Measurements from ENCODE around the gene CTXND1. TPM values are rescaled to one million over a fixed set of nuclear protein-coding genes. Genes with fewer than 3 reads are reported as not detected.
A peak's percentile ranks its signal among the peaks of the same experiment; 100 is the strongest.

CTXND1 gene
- total and polyA plus RNA-seq, 12 donors: 0.11 to 8.3 (median 1.8) TPM

DNA sequence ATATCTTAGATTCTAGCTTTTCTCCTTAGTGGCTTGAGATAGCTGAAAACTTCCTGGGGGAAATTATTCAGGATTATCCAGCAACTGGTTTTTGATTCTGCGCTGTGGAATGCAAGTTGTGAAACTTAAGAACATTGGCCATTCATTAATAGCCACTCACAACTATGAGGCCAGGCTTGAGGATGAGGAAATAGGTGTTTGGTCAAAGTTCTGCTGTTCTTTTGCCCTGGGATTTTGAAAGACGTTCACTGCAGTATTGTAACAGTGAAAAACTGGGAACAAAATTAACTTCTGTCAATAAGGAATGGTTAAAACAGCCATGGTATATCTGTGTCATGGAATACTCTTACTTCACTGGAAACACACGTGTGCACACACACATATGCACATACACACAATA is 44.1 kb downstream of the CTXND1 start:
- H3K4me1 ChIP-seq: no peaks in the 10 kb centered on the region
- intact Hi-C loops (cut with DNase I): loop anchor here in 1 of 10 donors (10.0 kb wide), 1 partner anchor 57 kb away; no protein-coding TSS in a partner anchor
- no peak for DNase-seq
- TF ChIP-seq CTCF (IDR thresholded peaks at IDR 0.05): no peak
- no peaks in the 10 kb centered on the region for H3K36me3 ChIP-seq
- H3K4me3 ChIP-seq: no peak overlapping the region
- peaks cover 0 to 6% (median 0%) of the 10 kb centered on the region in 11 donors for H3K9me3 ChIP-seq
- H3K27me3 ChIP-seq: peaks cover 0 to 40% (median 12%) of the 10 kb centered on the region in 7 donors
- 74 to 76% methylated on average over 3 of the region's 3 CpGs for WGBS, 2 donors
- no peak for ATAC-seq
- H3K27ac ChIP-seq: no peak overlapping the region

DNA sequence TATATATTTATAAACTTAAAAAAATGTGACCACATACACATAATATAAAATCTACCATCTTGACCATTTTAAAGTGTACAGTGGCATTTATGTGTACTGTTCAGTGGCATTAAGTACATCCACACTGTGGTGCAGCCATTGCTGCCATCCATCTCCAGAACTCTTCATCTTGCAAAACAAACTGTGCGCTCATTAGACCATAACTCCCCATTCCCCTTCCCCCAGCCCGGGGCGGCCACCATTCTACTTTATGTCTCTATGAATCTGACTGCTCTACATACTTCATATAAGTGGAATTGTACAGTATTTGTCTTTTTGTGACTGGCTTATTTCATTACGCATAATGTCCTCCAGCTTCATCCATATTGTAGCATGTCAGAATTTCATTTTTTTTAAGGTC is 47.8 kb downstream of the CTXND1 start:
- Histone ChIP-seq H3K4me3 (no peak overlapping the region), H3K9me3 (no peaks in the 10 kb centered on the region), H3K27me3 (peaks cover 0 to 37% (median 11%) of the 10 kb centered on the region in 7 donors), H3K27ac (no peak overlapping the region), H3K36me3 (no peaks in the 10 kb centered on the region), H3K4me1 (no peaks in the 10 kb centered on the region)
- TF ChIP-seq CTCF (IDR thresholded peaks at IDR 0.05): no peak
- intact Hi-C loops (cut with DNase I): loop anchor here in 1 of 10 donors (10.0 kb wide), 1 partner anchor 61 kb away; no protein-coding TSS in a partner anchor
- no peak for DNase-seq
- WGBS, 2 donors: 93 to 95% methylated on average over 4 of the region's 4 CpGs
- ATAC-seq: no peak

DNA sequence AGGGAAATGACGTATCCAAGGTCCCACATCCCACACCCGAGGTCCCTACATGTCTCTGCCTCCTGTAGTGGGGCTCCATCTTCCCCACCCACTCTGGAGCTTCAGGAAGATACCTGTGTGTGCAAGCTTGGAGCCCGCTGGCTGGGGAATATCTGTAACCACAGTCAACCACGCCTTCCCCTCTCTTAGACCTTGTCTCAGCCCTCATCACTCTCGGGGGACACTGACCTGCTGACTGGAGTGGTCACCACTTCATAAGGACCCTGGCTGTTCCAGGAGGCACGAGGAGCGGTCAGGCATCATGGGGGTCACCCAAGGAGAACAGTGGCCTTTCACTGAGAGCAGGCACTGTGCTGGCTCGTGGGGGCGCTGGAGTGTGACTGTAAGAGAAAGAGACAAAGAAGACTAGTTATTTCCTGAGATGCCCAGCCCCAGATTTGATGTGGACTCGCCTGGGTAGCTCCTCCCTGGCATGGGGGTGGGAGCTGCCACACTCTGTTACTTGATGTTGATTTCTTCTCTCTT is 48.6 kb downstream of the CTXND1 start:
- intact Hi-C loops (cut with DNase I): loop anchor here in 1 of 10 donors (10.0 kb wide), 1 partner anchor 61 kb away; no protein-coding TSS in a partner anchor
- DNase-seq (no peak), ATAC-seq (no peak)
- H3K4me1 ChIP-seq: no peaks in the 10 kb centered on the region
- H3K4me3 ChIP-seq: no peak overlapping the region
- TF ChIP-seq CTCF (IDR thresholded peaks at IDR 0.05): no peak
- H3K36me3 ChIP-seq: no peaks in the 10 kb centered on the region
- no peak overlapping the region for H3K27ac ChIP-seq
- H3K9me3 ChIP-seq: no peaks in the 10 kb centered on the region
- 74 to 83% methylated on average over 10 of the region's 10 CpGs for WGBS, 2 donors
- peaks cover 0 to 33% (median 8%) of the 10 kb centered on the region in 7 donors for H3K27me3 ChIP-seq

GRCh38 chr15:80202641-80203360 is 49.2 kb downstream of the CTXND1 start:
- ATAC-seq (peak in 1 of 8 donors; percentile 29), DNase-seq (no peak)
- Histone ChIP-seq H3K4me1 (no peaks in the 10 kb centered on the region), H3K9me3 (no peaks in the 10 kb centered on the region), H3K36me3 (no peaks in the 10 kb centered on the region), H3K27me3 (peaks cover 0 to 27% (median 5%) of the 10 kb centered on the region in 7 donors), H3K27ac (no peak overlapping the region), H3K4me3 (no peak overlapping the region)
- no peak for TF ChIP-seq CTCF (IDR thresholded peaks at IDR 0.05)
- intact Hi-C loops (cut with DNase I): loop anchor here in 1 of 10 donors (10.0 kb wide), 1 partner anchor 62 kb away; no protein-coding TSS in a partner anchor
- WGBS, 2 donors: 58% methylated on average over 9 of the region's 9 CpGs
